Mucosa of descending colon (tissue), 3 donors: Measurements from ENCODE around the gene CCDC78. TPM values are rescaled to one million over a fixed set of nuclear protein-coding genes. Genes with fewer than 3 reads are reported as not detected.

Experiments used
- ATAC-seq: fragments of 200-7000 bp; cut with Tn5 transposase; one replicate; pipeline ENCODE4 v1.9.1; 2020; ENCODE audit warnings: mild to moderate bottlenecking, moderate library complexity
- DNase-seq, 3 donors: peaks; one replicate each; pipeline ENCODE4 v3.0.0-alpha.2; 2020
- H3K36me3 ChIP-seq: fragments of 200-600 bp; one replicate; pipeline ENCODE4 v1.8.0; 2021; ENCODE audit warnings: low read depth, mild to moderate bottlenecking
- H3K4me1 ChIP-seq: fragments of 200-600 bp; one replicate; pipeline ENCODE4 v1.8.0; 2021; ENCODE audit warnings: low read depth, mild to moderate bottlenecking
- H3K4me3 ChIP-seq: fragments of 200-600 bp; one replicate; pipeline ENCODE4 v1.8.0; 2021; ENCODE audit warnings: mild to moderate bottlenecking
- H3K9me3 ChIP-seq: fragments of 200-600 bp; one replicate; pipeline ENCODE4 v1.8.0; 2021; ENCODE audit warnings: mild to moderate bottlenecking
- CTCF ChIP-seq: fragments of 200-600 bp; IDR thresholded peaks from one replicate; pipeline ENCODE4 v1.8.0; 2022; ENCODE audit warnings: antibody characterized with exemption, mild to moderate bottlenecking
- intact Hi-C, 2 donors: fragments of 100-400 bp; cut with DNase I in 1 of 2; cut with micrococcal nuclease in 1 of 2; formaldehyde crosslinking; loops; one replicate each; pipeline versions ENCODE4 v1.11.0 to v1.11.1; 2022; cut with DNase I, micrococcal nuclease
- total RNA-seq, 3 donors: library from RNA; stranded (reverse); fragmentation: NEBNext Ultra II Directional in 2 of 3; extraction: Animal tissue kit (Norgen Biotek cat#: 25700) in 2 of 3; gene quantifications; one replicate each; pipeline versions ENCODE4 v1.2.1 to v1.2.4, GENCODE V29; 2021 to 2023
- donor health status: DM: no; HTN: no; CAD: no; lungs with moderate emphysema.
- donor health status: DM: no; HTN: no; CAD: no.
- donor health status: DM: no; HTN: yes; CAD: no.

CCDC78 gene
- total RNA-seq, 3 donors from 2014 or later = 0.47 to 0.96 (median 0.80) TPM

DNA sequence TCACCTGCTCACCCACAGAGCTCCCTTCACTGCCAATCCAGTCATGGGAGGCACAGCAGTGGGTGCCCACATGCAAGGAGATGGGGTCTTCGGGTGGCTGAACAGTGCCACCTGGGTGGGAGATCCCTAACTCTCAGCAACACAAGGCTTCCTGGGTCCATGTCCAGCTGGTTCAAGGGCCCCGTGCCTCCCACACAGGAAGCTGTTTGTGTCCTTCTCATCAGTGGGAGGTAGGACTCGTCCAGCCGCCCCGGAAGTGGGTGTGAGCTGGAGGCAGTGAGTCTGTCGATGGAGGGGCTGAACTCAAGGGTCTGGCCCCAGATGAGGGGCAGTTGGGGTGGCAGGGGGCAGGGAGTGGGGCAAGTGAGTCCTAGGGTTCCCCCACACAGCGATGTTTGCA is 22.2 kb downstream of the CCDC78 start:
- no peak for DNase-seq
- Histone ChIP-seq H3K4me1 (peaks cover 2% of the 10 kb centered on the region), H3K36me3 (no peaks in the 10 kb centered on the region), H3K4me3 (no peak overlapping the region), H3K9me3 (no peaks in the 10 kb centered on the region)
- intact Hi-C loops = no loop called here
- TF ChIP-seq CTCF = no peak
- no peak for ATAC-seq

GRCh38 chr16:703406-703805 is 22.8 kb downstream of the CCDC78 start:
- DNase-seq = no peak
- ATAC-seq = no peak
- Histone ChIP-seq H3K4me1 (peaks cover 2% of the 10 kb centered on the region), H3K4me3 (no peak overlapping the region), H3K36me3 (no peaks in the 10 kb centered on the region), H3K9me3 (no peaks in the 10 kb centered on the region)
- TF ChIP-seq CTCF = no peak
- intact Hi-C loops = no loop called here

GRCh38 chr16:702341-702740 is 23.9 kb downstream of the CCDC78 start:
- peaks cover 2% of the 10 kb centered on the region for H3K4me1 ChIP-seq
- no peaks in the 10 kb centered on the region for H3K36me3 ChIP-seq
- no peak overlapping the region for H3K4me3 ChIP-seq
- no peak for TF ChIP-seq CTCF
- DNase-seq (no peak), ATAC-seq (no peak)
- H3K9me3 ChIP-seq = no peaks in the 10 kb centered on the region
- intact Hi-C loops = no loop called here

DNA sequence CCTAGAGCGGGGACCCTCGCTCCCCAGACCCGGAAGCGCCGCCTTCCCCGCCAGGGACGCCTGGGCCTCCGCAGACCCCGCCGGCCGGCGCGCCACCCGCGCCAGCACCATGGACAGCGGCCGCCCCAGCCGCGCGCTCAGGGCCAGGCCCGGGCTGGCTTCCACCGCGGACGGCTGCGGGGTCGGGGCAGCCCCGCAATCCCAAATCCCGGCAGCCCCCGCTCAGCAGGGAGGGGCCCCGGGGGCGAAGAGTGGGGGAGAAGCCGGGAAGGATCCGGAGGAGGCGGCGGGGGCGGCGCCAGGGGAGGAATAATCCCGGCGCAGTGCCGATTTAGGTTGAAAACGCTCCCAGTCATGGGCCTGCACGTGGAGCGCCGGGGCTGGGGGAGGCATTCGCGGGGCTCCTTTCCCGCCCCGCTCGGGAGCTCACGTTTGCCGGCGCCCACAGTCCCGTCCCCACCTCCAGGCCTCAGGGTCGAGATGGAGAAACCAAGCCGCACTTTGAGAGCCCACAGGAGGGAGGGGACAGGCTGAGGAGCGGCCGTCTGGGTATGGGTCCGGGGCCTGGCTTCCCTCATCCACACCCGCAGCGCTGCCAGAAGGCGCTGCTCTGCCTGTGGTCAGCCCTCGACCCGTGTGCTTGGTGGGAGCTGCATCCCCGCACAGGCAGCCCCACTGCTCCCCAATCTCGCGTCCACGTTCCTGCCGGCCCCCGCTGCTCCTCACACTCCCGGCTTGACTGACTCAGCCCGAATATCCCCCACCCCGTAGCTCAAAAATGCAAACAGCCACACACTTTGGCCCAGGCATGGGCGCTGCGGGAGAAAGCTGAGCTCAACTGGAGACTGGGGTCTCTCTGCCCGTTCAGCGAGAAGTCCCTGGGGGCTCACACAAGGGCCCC is 25.3 kb downstream of the CCDC78 start:
- intact Hi-C loops = no loop called here
- Histone ChIP-seq H3K36me3 (no peaks in the 10 kb centered on the region), H3K4me1 (peaks cover 2% of the 10 kb centered on the region), H3K4me3 (no peak overlapping the region), H3K9me3 (no peaks in the 10 kb centered on the region)
- ATAC-seq (peak; percentile 41), DNase-seq (peak in 1 of 3 donors; percentile 40)
- TF ChIP-seq CTCF = no peak

- no peak for TF ChIP-seq CTCF
- Histone ChIP-seq H3K4me1 (peaks cover 15% of the 10 kb centered on the region), H3K36me3 (no peaks in the 10 kb centered on the region), H3K9me3 (no peaks in the 10 kb centered on the region), H3K4me3 (no peak overlapping the region)
- DNase-seq = no peak
- ATAC-seq = no peak
- intact Hi-C loops = no loop called here
Observed at GRCh38 chr16:698911-699671, 27.2 kb downstream of the CCDC78 start.
